ENCODE measurements around the gene MB.
"Not testable (repeated sequence)": the region's sequence is repeated elsewhere in the genome, so short reads cannot be mapped to it uniquely, and the experiment has no call there.

The MB gene

GRCh38 chr22:35617137-35617755 is at the start of gene MB:
Gene MB, minus strand, starts transcription at chr22:35617329. Its CDS starts 72 bp downstream, at chr22:35617257.
- DNase-seq (ENCODE audit: low spot score), result no peak

- not testable (repeated sequence) for DNase-seq (ENCODE audit: low spot score)
Measured at GRCh38 chr22:35666699-35667098, 49.6 kb upstream of the MB start.

GRCh38 chr22:35664955-35665587 is 47.9 kb upstream of the MB start:
- DNase-seq (ENCODE audit: low spot score), result no peak

- DNase-seq (ENCODE audit: low spot score), result no peak
Measured at GRCh38 chr22:35663371-35663770, 46.2 kb upstream of the MB start.

- DNase-seq (ENCODE audit: low spot score), result no peak
Measured at GRCh38 chr22:35662914-35663313, 45.8 kb upstream of the MB start.

- no peak for DNase-seq (ENCODE audit: low spot score)
Measured at GRCh38 chr22:35661464-35661863, 44.3 kb upstream of the MB start.

GRCh38 chr22:35660291-35661127 is 43.4 kb upstream of the MB start:
- DNase-seq (ENCODE audit: low spot score), result no peak

- no peak for DNase-seq (ENCODE audit: low spot score)
Measured at GRCh38 chr22:35657571-35658312, 40.6 kb upstream of the MB start.

- no peak for DNase-seq (ENCODE audit: low spot score)
Measured at GRCh38 chr22:35656284-35656752, 39.2 kb upstream of the MB start.

GRCh38 chr22:35653824-35654223 is 36.7 kb upstream of the MB start:
- DNase-seq (ENCODE audit: low spot score), result no peak

GRCh38 chr22:35651085-35651484 is 34.0 kb upstream of the MB start:
- no peak for DNase-seq (ENCODE audit: low spot score)

- no peak for DNase-seq (ENCODE audit: low spot score)
Measured at GRCh38 chr22:35649636-35650250, 32.6 kb upstream of the MB start.

GRCh38 chr22:35649026-35649553 is 32.0 kb upstream of the MB start:
- no peak for DNase-seq (ENCODE audit: low spot score)

GRCh38 chr22:35648066-35649025 is 31.2 kb upstream of the MB start, which contains the start of gene APOL6:
Gene APOL6, plus strand, starts transcription at chr22:35648446. Its CDS starts 7,980 bp downstream, at chr22:35656426.
- peak; percentile 36 for DNase-seq (ENCODE audit: low spot score)

- no peak for DNase-seq (ENCODE audit: low spot score)
Measured at GRCh38 chr22:35645646-35646045, 28.5 kb upstream of the MB start.

- DNase-seq (ENCODE audit: low spot score), result no peak
Measured at GRCh38 chr22:35643991-35644390, 26.9 kb upstream of the MB start.

- DNase-seq (ENCODE audit: low spot score), result no peak
Measured at GRCh38 chr22:35642305-35642741, 25.2 kb upstream of the MB start.

- DNase-seq (ENCODE audit: low spot score), result no peak
Measured at GRCh38 chr22:35641494-35642120, 24.5 kb upstream of the MB start.

- no peak for DNase-seq (ENCODE audit: low spot score)
Measured at GRCh38 chr22:35638410-35638809, 21.3 kb upstream of the MB start.

GRCh38 chr22:35638001-35638400 is 20.9 kb upstream of the MB start:
- DNase-seq (ENCODE audit: low spot score), result no peak
